HG03457 (cell line): ENCODE data around the gene PPP4R1.

ENCODE experiments used
- ATAC-seq: cut with Tn5 transposase; IDR thresholded peaks from one replicate; pipeline ENCODE4 v1.9.1; 2021; ENCODE audit warnings: moderate number of reproducible peaks; ENCODE audit not compliant: unreplicated experiment

PPP4R1 gene

DNA sequence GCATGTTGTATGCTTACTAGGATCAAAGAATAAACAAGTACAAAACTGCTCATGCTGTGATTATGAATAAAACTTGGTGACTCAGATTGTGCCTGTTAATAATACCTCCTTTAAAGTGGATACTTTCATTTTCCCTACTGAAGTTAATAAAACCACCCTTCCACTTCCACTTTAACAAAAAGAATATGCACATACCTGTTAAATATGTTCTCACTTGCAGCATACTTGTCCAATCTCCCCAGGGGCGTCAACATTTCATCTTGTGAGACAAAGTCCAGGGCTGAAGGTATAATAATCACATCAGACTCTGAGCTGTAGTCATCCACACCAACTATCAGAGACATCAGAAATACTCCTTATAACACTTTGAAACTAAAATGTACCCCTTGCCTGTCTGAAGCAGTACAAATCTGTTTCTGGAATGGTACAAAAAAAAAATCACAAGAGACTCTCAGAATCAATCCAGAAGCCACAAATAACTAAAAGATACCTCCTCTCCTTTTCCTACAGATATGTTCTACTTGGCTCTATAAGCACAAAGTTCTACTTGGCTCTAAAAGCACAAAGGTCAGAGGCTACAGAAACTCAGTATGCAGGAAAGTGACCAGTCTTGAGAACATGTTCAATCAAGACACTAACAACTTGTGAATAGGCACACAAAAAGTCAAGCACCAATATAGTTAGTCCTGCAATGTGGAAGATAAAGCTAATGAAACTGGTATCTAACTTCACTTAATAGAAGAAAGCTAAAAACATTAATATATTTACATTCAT lies 19.3 kb downstream of the PPP4R1 start:
- ATAC-seq, result peak; percentile 68

DNA sequence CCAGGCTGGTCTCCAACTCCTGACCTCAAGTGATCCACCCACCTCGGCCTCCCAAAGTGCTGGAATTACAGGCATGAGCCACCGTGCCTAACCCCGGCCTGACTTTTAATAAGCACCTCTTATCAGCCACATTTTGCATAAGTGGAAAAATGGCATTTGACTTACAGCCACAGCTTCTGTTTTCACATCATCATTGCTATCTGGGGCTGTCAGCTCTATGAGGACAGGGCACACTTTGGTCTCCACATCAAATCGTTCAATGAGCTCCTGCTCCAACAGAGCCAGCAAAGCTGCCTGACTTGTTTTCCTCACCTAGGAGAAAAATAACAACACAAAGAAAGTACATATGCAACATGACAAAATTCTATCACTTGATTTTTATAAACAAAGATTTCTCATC lies 26.4 kb downstream of the PPP4R1 start:
- no peak for ATAC-seq

DNA sequence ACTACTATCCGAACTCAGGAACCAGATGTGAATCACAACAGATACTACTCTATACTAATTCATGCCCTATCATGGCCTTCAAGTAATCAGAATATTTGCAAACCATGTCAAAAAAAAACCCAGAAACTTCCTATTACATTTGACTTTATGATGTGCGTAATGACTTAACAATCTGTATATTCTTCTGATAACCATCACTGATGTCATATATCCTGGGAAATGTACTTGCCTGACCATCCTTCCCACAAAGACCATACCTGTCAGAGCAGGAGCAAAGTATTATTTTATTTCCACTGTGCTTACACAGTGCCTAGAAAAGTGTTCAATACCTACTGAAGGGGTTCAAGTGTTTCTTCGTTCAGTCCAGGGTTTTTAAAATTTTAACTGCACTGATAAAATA lies 27.5 kb downstream of the PPP4R1 start:
- ATAC-seq, result no peak

DNA sequence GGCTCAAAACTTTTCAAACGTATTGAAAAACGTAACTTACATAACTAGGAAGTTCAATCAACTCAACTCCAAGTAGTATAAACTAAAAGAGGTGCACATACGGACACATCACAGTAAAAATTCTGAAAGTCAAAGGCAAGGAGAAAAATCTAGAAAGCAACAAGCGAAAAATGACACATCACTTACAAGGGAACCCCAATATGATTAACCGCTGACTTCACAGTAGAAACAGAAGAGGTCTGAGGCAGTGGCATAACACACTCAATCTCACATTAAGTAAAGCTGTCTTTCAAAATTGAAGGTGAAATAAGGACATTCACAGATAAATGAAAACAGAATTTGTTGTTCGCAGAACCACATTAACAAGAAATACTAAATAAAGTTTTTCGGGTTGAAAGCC lies 32.7 kb downstream of the PPP4R1 start:
- ATAC-seq, result no peak

DNA sequence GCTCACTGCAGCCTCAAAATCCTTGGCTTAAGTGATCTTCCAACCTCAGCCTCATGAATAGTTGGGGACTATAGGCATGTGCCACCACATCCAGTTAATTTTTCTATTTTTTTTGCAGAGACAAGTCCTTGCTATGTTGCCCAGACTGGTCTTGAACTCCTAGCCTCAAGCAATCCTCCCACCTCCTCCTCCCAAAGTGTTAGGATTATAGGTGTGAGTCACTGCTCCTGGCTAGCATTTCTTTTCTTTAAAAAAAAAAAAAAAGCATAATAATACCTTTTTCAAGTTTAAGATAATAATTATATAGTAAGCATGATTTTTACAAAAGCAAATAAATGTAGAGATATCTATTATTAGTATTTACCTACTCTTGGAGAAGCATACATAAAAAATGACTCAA lies 36.1 kb downstream of the PPP4R1 start:
- ATAC-seq, result no peak

DNA sequence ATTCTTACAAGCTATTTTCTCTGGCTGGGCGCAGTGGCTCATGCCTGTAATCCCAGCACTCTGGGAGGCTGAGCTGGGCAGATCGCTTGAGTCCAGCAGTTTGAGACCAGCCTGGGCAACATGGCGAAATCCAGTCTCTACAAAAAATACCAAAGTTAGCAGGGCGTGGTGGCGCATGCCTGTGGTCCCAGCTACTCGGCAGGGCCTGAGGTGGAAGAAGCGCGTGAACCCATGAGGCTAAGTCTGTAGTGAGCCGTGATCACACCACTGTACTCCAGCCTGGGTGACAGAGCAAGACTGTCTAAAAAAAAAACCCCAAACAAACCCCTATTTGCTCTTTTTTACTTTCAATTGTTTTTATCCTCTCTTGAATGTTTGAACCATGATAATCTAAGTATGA lies 37.0 kb downstream of the PPP4R1 start:
- ATAC-seq, result no peak

DNA sequence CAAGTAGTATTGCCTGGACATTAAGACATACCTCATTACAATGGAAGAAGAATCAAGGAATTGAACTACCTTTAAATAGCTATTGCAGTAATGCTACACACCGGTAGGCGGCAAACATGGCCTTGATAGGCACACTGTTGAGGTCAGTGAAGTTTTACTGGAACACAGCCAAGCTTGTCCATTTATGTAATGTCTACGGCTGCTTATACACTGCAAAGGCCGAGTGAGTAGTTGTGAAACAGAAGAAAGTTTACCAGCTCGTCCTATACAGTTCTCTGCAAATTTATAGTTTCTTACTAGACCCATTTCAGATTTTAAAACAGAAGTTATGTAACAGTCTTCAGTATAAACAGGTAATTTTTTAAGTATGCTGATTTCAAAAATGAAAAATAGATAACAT lies 38.8 kb downstream of the PPP4R1 start:
- ATAC-seq, result no peak

DNA sequence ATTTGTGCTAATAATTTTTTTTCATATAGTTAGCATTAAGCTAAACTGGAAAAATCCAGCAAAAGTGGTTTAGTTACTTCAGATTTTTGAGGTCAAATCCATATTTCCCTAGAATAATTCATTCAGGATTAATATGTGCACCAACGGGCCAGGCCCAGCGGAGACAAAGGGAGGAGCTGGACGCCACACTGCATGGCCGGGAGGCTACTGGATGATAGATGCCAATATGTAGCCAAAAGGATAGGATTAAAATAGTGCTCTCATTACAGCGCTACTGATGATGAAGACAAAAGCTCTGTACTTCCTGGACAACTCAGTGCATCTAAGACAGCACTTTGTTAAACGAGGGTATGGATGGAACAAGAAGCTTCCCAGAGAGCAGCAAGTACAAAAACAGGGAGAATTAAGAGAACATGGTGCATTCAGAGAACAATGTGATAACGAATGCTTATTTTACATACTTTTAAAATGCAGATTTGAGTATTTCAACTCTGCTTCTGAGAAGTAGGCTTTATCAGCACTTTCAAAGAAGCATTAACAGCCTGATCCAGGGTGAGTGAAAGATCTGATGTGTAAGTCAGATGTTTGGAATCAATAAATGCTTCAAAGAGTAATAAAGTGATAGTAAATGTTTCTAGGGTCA lies 39.8 kb downstream of the PPP4R1 start:
- ATAC-seq, result no peak

DNA sequence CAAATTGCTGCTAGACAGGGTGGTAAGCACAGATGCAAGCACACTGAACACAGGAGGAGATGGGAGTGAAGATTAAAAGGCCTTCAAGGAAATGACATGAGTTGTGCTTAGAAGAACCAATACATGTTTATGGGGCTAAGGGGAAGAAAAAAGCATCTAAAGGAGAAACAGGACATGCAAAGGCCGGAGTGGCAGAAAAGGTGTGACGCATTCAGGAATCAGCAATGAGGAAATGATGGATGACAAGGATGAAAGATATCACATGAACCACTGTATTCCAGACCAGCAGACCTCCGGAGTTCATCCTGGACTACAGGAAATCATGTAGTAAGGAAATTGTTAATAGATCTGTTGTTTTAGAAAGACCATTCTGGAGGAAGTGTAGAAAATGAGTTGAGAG lies 42.8 kb downstream of the PPP4R1 start:
- ATAC-seq, result no peak

DNA sequence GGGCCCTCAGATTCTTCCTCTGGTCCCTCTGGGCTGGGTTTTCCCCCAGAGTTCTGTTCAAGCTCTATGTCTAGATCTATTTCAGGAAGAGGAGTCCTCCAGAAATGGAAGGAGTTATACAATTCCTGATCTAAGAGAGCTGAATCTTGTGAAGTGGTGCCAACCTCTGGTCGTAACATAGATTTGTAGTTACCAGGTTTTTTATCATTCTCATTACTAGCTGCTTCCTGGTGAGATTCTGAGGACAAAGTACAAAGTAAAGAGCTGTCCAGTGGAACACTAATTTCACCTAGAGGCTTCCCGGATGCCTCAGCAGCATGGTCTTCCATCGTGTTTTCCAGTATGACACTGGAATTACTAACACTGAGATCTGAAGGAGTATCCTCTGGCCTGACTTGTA lies 44.1 kb downstream of the PPP4R1 start:
- ATAC-seq, result no peak

DNA sequence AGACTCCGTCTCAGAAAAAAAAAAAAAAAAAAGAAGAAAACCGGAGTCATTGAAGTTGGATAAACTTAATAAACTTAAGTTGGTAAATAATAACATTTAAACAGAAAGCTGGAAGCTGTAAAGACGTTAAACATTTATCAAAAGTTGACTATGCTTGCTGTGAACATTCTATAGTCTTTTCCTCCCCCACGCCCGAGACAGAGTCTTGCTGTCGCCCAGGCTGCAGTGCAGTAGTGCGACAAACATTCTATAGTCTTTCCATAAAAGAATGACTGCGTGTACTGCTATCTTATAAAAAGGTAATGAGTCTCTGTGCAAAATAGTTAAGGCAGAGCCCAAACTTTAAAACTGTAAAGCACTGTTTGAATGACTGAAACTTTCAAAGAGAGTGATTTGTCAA lies 45.2 kb downstream of the PPP4R1 start:
- ATAC-seq, result no peak

DNA sequence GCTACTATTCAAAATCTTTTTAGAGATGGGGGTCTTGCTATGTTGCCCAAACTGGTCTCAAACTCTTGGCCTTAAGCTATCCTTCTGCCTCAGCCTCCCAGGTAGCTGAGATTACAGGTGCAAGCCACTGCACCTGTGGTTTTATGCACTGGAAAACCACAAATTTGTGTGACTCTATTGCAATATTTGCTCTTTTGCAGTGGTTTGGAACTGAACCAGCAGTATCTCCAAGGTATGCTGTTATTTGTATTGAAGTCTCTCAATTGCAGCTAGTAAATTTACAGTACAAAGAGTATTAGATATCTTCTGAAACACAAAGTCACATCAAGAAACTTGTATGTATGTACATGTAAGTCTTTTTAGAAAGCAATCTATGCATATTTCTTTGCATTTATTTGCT lies 46.2 kb downstream of the PPP4R1 start:
- no peak for ATAC-seq

DNA sequence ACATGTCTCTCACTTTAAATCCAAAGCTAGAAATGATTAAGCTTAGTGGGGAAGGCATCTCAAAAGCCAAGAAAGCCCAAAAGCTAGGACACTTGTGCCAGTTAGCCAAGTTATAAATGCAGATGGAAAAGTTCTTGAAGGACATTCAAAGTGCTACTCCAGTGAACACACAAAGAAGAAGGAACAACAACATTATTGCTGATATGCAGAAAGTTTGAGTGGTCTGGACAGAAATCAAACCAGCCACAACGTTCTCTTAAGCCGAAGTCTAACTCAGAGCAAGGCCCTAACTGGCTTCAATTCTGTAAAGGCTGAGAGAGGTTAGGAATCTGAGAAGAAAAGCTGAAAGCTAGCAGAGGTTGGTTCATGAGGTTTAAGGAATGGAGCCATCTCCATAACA lies 49.0 kb downstream of the PPP4R1 start:
- no peak for ATAC-seq

DNA sequence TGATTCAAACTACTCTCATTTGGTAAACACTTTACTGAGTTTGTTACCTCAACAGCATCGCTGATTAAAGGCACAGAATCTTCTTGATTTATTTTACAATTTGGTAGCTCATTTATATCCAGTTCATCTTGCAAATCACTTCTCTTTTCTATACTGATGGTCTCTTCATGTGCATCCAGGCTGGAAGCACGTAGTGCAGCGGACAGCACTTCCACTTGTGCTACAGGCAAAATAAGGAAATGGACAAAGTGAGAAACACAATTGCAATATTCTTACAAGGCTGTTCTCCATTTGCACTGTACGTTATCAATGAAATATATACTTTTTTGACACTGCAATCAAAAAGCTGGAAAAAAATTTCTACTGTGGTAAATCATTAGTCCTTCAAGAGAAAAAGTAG lies 51.0 kb downstream of the PPP4R1 start:
- ATAC-seq, result no peak

DNA sequence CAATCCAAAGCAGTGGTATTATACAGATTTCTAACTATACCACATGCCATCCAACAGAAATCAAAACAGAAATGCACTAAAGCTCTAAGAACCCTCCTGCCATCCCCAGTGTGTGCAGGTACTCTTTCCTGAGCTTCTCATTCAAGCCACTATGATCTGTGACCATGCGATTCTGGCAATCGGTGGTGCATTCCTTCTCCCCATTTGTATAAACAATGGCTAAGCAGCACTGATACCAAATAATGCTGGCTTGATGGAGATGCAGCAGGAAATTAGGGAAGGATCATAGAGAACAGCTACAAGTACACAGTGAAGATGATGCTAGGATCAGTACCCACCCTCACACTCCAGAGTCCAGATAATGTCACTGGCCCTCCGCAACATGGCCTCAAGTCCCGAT lies 51.8 kb downstream of the PPP4R1 start:
- no peak for ATAC-seq

DNA sequence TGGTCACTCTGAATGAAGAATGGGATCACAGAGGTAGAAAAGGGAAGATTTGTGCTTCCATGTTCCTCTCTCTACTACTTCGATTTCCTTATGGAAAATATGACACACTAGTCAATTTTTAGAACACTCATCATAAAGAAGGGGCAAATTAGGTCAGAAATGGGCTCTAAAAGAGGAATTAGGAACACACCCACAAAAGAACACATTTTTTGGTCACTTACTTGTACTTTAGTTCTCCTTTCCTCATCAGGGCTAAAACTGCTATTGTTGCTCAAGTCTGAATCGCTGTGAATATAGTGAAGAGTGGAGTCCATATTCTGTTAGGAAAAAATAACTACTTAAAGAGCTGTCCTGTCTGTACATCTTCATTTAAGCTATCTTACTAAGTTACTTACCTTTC lies 52.6 kb downstream of the PPP4R1 start:
- no peak for ATAC-seq

DNA sequence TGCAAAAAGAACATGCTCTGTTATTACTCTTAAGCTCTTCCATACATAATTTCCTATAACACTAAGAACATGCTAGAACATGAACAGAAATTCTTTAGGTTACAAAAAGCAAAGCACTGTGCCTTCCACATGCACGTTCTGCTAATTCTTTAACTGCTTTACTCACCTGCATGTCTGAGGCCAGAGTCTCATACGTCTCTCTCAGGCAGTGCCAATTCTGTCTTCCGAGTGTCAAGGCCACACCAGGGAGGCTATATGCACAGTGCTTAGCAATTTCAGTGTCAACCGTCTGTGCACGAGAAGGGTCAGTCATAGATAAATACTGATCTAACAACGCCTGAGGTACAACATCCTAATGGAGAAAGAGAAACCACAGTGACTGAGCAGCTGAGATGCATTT lies 55.1 kb downstream of the PPP4R1 start:
- no peak for ATAC-seq

DNA sequence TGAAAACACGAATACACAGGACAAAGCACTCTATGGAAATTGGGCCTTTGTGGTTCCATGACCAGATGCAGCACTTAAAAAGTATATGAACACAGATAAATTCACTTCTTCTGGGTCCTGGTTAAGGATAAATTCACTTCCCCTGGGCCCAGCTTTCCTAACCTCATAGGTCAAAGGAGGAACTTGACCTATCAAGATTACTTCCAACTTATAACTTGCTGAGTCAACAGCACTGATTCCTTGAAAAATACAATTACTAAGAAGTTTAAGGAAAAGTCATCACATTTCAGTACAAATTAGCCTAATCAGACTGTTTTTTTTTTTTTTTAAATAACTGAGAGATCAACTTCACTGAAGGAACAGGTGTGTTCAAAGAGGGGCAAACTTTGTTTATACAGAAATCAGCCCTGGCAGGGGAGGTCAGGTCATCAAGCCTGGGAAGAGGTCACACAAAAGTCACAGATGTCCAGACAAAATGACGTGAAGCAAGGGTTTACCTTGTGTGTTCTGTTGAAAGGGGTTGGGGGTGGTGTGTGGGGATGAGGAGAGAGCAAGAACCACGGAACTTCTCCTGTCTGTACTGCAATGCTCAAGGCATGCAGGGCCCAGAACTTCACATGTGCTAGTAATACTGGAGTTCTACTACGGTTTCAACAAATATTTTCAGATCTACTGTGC lies 55.8 kb downstream of the PPP4R1 start:
- ATAC-seq, result no peak

DNA sequence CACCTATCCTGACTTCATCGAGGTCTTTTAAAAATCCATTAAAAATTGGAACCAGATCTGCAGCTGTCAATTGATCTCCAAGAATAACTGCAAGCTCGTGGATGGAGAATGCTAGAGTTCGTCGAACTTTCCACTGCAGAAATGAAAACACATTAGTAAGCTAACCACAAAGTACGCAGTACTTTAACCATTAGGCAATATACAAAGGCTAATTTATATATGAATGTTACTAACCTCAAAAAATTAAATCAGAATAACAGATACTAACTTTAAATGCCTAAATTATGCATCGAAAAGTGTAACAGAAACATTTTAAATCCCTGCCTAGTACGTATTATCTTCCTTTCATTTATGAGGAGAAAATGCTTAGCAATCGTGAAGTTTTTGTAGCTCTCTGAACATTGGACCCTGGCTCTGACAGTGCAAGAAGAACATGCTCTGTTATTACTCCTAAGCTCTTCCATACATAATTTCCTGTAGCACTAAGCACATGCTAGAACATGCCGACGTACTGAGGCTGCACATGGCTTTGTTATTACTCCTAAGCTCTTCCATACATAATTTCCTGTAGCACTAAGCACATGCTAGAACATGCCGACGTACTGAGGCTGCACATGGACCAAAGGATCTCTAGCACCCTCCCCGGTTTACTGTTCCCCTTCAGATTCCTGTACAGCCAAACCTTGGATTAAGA lies 57.0 kb downstream of the PPP4R1 start:
- ATAC-seq, result no peak

DNA sequence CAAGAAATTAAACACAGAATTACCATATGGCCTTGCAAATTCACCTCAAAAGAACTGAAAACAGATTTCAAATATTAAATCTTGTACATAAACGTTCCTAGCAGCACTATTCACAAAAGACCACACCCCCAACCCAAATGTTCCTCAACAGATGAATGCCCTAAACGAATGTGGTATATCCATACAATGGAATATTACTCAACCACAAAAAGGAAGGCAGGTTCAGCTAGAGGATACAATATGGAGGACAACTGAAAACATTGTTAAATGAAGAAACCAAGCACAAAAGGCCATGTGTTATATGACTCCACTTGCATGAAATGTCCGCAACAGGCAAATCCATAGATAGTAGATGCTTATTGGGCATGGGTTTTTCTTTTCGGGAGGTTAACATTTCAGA lies 61.7 kb downstream of the PPP4R1 start:
- ATAC-seq, result no peak

DNA sequence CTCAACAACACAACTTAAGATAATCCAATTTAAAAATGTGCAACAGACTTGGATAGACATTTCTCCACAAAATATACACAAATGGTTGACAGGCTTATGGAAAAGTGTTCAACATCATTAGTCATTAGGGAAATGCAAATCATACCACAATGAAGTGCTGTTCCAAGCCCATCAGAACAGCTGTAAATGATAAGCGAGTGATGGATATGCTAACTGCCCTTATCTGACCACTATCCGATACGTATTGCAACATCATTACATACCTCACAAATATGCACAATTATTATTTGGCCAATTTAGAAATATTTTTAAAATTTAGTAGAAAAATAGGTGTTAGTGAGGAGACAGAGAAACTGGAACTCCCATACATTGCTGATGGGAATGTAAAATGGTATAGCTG lies 62.2 kb downstream of the PPP4R1 start:
- ATAC-seq, result no peak

DNA sequence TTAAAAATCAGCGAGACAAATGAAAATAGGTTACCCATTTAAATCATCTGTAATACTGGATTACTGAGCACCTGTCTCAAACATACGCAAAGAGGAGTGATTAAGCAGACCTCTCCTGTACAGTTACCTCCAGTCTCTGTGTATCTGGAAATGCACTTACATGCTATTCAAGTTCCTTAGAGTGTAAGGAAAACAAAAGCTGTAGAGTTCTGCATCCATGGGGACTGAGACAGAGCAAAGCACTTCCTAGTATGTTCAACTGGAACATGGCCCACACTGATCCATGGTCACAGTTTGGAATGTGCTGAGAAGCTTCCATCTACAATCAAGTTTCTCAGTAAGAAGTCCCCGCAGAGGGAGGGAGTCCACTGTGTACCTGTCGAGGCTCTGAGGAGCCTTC lies 63.9 kb downstream of the PPP4R1 start:
- no peak for ATAC-seq
